ENCODE results near the gene WBP2. TPM values are rescaled to one million over a fixed set of nuclear protein-coding genes. Genes with fewer than 3 reads are reported as not detected.

Gene WBP2
- total and polyA plus RNA-seq, 10 donors, result 46.7 to 144 (median 89.1) TPM

DNA sequence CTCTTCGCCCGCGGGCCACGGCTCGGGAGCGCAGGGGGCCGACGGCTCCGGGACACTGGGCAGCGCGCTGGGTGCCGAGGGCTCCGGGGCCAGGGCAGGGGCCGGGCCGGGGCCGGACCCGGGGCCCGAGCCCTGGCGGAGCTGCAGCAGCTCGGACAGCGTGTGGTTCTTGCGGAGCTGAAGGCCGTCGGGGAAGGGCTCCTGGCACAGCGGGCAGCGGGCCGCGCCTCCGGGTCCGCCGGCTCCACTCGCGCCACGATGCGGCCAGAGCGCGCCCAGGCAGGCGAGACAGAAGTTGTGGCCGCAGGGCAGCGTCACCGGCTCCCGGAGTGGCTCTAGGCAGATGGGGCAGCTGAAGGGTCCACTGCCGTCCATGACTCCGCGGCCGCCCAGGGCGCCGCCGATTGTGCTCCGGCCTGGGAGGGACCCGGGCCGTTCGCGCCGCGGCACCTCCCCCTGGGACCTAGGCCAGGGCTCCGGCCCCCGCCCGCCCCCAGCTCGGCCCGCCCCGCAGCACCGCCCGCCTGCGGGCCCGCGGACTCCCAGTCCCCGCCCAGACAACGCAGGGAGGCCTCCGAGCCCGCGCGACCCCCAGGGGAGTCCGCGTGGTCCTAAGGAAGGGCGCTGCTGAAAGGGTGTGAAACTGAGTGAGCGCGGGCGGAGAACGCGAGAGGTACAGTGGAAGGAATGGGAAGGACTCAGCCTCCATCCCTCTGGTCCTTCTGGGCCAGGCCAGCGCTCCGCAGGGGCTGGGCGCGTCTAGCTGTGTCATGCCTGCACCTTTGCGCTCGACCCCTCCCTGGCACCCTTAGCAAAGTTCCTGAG, 23.3 kb upstream of the WBP2 start, which contains the start of gene TRIM47:
Gene TRIM47 (minus strand): TSS at position 408 of the 825 bp plus-strand sequence. CDS start 33 bp downstream, at position 375.
- peaks cover 0 to 44% (median 6%) of the 10 kb centered on the region in 7 donors for H3K27me3 ChIP-seq (replicated peaks in 1 of 7)
- TF ChIP-seq POLR2AphosphoS5 (IDR thresholded peaks at IDR 0.05) (peak; percentile 64 to 89 (median 87)), POLR2A (IDR thresholded peaks at IDR 0.05) (peak in 1 of 3 donors; percentile 52)
- TF ChIP-seq, protein P1, sequence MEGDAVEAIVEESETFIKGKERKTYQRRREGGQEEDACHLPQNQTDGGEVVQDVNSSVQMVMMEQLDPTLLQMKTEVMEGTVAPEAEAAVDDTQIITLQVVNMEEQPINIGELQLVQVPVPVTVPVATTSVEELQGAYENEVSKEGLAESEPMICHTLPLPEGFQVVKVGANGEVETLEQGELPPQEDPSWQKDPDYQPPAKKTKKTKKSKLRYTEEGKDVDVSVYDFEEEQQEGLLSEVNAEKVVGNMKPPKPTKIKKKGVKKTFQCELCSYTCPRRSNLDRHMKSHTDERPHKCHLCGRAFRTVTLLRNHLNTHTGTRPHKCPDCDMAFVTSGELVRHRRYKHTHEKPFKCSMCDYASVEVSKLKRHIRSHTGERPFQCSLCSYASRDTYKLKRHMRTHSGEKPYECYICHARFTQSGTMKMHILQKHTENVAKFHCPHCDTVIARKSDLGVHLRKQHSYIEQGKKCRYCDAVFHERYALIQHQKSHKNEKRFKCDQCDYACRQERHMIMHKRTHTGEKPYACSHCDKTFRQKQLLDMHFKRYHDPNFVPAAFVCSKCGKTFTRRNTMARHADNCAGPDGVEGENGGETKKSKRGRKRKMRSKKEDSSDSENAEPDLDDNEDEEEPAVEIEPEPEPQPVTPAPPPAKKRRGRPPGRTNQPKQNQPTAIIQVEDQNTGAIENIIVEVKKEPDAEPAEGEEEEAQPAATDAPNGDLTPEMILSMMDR (IDR thresholded peaks at IDR 0.05 in 8 of 11, conservative IDR thresholded peaks at IDR 0.05 in 3 of 11), result no peak
- peak; percentile 88 for DNase-seq
- peak within 1 kb of the TSS; percentile 49 to 76 (median 70) for H3K4me3 ChIP-seq
- peaks cover 23 to 62% (median 59%) of the 10 kb centered on the region in 6 donors for H3K4me1 ChIP-seq
- WGBS, 5 donors, result 1 to 2% (median 1%) methylated on average over 16 to 87 of the region's 87 CpGs
- peak within 1 kb of the TSS; percentile 76 to 94 (median 90) for H3K27ac ChIP-seq
- H3K9me3 ChIP-seq, result no peaks in the 10 kb centered on the region
- H3K36me3 ChIP-seq, result peaks cover 0 to 32% (median 11%) of the 10 kb centered on the region in 6 donors
- intact Hi-C loops (cut with DNase I; ENCODE audit: low total_unique reads), result no loop called here

DNA sequence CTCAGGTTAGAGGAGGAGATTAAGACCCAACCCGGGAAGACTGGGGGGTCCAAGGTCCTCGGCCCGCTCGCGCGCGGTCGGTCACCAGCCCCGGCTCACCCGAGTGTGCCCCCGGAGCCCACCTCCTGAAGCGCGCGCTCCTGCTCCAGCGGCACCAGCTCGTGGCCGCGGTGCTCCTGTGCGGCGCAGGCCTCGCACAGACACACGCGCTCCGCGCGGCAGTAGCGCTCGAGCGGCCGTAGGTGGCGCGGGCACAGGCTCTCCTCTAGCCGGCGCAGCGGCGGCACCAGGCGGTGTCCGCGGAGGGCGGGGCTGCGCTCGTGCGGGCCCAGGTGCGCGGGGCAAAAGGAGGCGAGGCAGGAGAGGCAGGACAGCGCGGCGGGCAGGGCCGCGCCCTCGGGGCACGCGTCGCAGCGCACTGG, 22.6 kb upstream of the WBP2 start:
- TF ChIP-seq POLR2A (IDR thresholded peaks at IDR 0.05) (no peak), POLR2AphosphoS5 (IDR thresholded peaks at IDR 0.05) (no peak)
- TF ChIP-seq, protein P1 (IDR thresholded peaks at IDR 0.05 in 8 of 11, conservative IDR thresholded peaks at IDR 0.05 in 3 of 11), result peak in 9 of 11 experiments; percentile 15 to 72 (median 63)
- Histone ChIP-seq H3K9me3 (no peaks in the 10 kb centered on the region), H3K4me1 (peaks cover 27 to 68% (median 66%) of the 10 kb centered on the region in 6 donors), H3K4me3 (peak overlapping the region; percentile 49 to 76 (median 70)), H3K27me3 (replicated peaks in 1 of 7) (peaks cover 0 to 44% (median 6%) of the 10 kb centered on the region in 7 donors), H3K27ac (peak overlapping the region; percentile 76 to 94 (median 90)), H3K36me3 (peaks cover 0 to 36% (median 11%) of the 10 kb centered on the region in 6 donors)
- intact Hi-C loops (cut with DNase I; ENCODE audit: low total_unique reads), result no loop called here
- 0 to 1% (median 1%) methylated on average over 21 to 56 of the region's 56 CpGs for WGBS, 5 donors
- peak; percentile 95 for DNase-seq

DNA sequence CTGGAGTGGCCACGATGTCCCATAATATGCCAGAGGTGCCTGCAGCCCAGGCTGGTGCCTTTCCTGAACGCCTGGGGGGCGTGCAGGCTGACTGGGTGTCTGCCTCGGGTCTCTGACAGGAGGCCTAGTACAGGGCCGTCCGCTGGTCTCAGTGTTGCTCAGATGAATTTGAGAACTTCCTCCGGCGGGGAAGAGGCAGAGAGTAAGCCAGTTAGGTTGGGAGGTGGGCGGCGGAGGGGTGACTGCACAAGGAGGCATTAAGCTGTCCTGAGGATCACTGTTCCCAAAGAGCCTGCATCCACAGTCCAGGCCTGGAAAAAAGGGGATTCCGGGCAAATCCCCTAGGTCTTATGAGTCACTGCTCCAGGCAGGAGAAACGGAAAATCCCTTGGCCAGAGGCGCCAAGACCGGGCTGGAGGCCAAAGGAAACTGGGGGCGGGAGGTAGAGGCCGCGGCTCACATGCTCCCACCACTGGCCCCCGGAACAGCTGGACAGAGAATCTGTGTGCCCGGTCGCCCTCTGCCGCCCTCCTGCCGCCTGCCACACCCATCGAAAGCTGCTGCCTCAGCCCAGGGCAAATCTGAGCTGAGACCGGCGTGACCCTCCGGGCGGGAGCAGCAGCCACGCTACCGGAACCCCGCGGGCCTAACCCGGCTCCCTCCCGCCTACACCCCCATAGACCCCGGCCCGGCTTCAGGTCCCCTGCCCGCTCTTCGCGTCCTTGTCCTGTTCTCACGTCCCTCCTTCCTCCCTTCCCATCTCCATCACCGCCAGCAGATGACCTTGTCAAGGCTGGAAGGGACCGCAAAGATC, 22.0 kb upstream of the WBP2 start:
- Histone ChIP-seq H3K36me3 (peaks cover 0 to 36% (median 11%) of the 10 kb centered on the region in 6 donors), H3K27ac (peak overlapping the region; percentile 76 to 94 (median 90)), H3K9me3 (no peaks in the 10 kb centered on the region), H3K27me3 (replicated peaks in 1 of 7) (peaks cover 0 to 44% (median 6%) of the 10 kb centered on the region in 7 donors), H3K4me1 (peaks cover 32 to 75% (median 71%) of the 10 kb centered on the region in 6 donors), H3K4me3 (peak overlapping the region; percentile 49 to 76 (median 70))
- intact Hi-C loops (cut with DNase I; ENCODE audit: low total_unique reads), result no loop called here
- TF ChIP-seq, protein P1 (IDR thresholded peaks at IDR 0.05 in 8 of 11, conservative IDR thresholded peaks at IDR 0.05 in 3 of 11), result peak in 1 of 11 experiments; percentile 22
- TF ChIP-seq POLR2AphosphoS5 (IDR thresholded peaks at IDR 0.05), result peak; percentile 81 to 86 (median 86)
- TF ChIP-seq POLR2A (IDR thresholded peaks at IDR 0.05), result no peak
- 7 to 24% (median 12%) methylated on average over 34 to 41 of the region's 41 CpGs for WGBS, 5 donors
- DNase-seq, result peak; percentile 89

Data from spleen (tissue), 11 donors.